HG03159 (cell line): Measurements from ENCODE around the gene LRMDA.

Experiments used
- ATAC-seq: cut with Tn5 transposase; IDR thresholded peaks from one replicate; pipeline ENCODE4 v1.9.1; 2021; ENCODE audit warnings: mild to moderate bottlenecking, moderate library complexity; ENCODE audit not compliant: unreplicated experiment

Gene LRMDA

GRCh38 chr10:76169246-76169645 is 737.8 kb downstream of the LRMDA start:
- no peak for ATAC-seq

GRCh38 chr10:76172020-76172419 is 740.6 kb downstream of the LRMDA start:
- no peak for ATAC-seq

- ATAC-seq = no peak
Observed at GRCh38 chr10:76175533-76176165, 744.2 kb downstream of the LRMDA start.

GRCh38 chr10:76176166-76176550 is 744.7 kb downstream of the LRMDA start:
- no peak for ATAC-seq

GRCh38 chr10:76177936-76178335 is 746.5 kb downstream of the LRMDA start:
- ATAC-seq = no peak

- no peak for ATAC-seq
Observed at GRCh38 chr10:76178532-76179292, 747.3 kb downstream of the LRMDA start.

GRCh38 chr10:76179806-76180205 is 748.4 kb downstream of the LRMDA start:
- ATAC-seq = no peak

- no peak for ATAC-seq
Observed at GRCh38 chr10:76184647-76185046, 753.2 kb downstream of the LRMDA start.

GRCh38 chr10:76185471-76186301 is 754.3 kb downstream of the LRMDA start:
- ATAC-seq = no peak

- no peak for ATAC-seq
Observed at GRCh38 chr10:76188216-76188615, 756.8 kb downstream of the LRMDA start.

GRCh38 chr10:76190634-76191270 is 759.3 kb downstream of the LRMDA start:
- ATAC-seq = no peak

- ATAC-seq = no peak
Observed at GRCh38 chr10:76191336-76191735, 759.9 kb downstream of the LRMDA start.

GRCh38 chr10:76192151-76192550 is 760.7 kb downstream of the LRMDA start:
- no peak for ATAC-seq

- no peak for ATAC-seq
Observed at GRCh38 chr10:76192694-76193320, 761.4 kb downstream of the LRMDA start.

GRCh38 chr10:76195654-76196390 is 764.4 kb downstream of the LRMDA start:
- ATAC-seq = no peak

GRCh38 chr10:76197293-76197692 is 765.9 kb downstream of the LRMDA start:
- no peak for ATAC-seq

- no peak for ATAC-seq
Observed at GRCh38 chr10:76198287-76199035, 767.0 kb downstream of the LRMDA start.

GRCh38 chr10:76201962-76202361 is 770.5 kb downstream of the LRMDA start:
- ATAC-seq = no peak

GRCh38 chr10:76202777-76203176 is 771.4 kb downstream of the LRMDA start:
- ATAC-seq = no peak
